ENCODE results near the gene GPER1.

The GPER1 gene

DNA sequence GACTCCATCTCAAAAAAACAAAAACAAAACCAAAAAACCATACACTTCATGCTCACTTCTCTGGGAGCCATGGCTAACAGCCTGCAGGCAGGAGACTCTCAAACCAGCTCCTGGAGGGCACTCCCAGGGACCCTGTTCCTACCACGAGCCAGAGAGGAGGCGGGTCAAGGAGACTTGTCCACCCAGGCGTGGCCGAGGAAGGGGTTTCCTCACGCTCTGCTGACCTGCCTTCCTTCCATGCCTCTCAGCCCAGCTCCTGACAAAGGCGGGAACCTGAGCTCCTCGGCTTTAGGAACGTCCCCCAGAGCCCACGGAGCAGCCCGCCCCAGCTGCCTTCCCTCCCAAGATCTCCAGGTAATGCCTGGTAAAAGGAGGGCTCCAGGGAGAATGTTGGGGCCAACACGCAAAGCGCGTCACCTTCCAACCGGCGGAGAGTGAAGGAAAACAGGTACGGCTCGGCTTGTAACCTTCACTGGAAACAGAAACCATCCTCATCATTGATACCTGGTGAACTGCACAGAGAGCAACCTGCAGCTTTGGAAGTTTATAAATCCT is 34.0 kb upstream of the GPER1 start:
- no peak for DNase-seq (ENCODE audit: low read depth in 2 of 3, low spot score in 1 of 3)

DNA sequence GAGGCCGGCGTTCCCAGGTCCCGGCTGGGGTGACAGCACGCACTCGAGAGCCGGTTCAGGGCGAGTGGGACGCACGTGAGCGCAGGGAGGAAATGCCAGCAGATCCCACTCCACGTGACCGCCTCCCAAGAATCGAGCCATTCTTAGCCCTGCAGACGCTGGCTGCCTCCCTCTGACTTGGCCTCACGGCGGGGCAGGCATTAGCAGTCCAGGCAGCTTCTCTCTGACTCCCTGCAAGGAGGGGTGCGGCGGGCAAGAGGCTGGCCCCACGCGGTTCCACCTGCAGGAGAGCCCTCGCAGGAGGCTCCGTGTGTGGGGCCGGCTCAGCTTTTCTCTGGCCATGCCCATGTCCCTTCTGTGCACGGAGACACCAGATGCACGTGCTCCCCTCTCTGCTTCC is 33.5 kb upstream of the GPER1 start:
- DNase-seq (ENCODE audit: low read depth in 2 of 3, low spot score in 1 of 3) = no peak

DNA sequence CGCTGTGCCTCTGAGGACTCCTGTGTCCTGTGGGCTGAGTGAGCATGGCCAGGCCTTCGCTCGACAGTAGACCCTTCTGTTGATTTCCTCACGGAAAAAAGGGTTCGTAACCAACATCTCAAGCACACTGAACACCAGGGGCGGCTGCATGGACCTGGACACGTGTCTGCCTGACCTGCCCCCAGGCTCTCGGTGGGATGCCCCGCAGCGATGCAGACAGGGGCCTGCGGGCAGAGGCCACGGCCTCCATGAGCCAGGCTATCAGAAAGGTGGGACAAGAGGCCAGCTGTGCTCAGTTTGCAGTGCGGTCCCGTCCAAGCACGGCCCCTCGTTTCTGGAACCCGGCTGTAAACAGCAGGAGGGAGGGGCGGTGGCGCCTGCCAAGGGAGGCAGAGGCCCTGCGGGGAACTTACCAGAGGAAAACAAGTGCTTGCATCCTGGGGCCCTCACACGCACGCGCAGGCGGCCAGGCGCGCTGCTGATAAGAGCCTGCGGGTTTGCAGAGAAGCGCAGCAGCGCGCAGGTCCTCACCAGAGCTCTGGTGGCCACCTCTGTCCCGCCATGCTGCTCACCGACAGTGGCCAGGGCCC is 33.0 kb upstream of the GPER1 start:
- DNase-seq (ENCODE audit: low read depth in 2 of 3, low spot score in 1 of 3) = peak in 2 of 3 donors; percentile 20

DNA sequence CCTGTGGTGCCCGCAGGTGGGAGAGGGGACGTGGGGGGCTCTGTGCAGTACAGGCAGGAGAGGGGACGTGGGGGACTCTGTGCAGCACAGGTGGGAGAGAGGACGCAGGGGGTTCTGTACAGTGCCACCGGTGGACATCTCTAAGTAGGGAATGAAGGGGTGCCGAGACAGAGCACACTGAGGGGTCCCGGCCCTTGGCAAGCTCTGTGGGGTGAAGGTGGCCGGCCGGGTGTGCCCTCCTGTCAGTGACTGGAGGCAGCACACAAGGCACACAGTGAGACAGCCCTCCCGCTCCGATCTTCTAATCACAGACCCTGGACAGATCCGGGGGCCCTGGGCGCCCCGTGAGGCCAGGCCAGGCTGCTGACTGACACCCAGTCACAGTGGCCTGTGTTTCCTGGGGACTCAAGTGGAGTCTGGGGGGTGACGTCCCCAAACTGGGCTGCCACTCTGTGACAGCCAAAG is 32.4 kb upstream of the GPER1 start:
- DNase-seq (ENCODE audit: low read depth in 2 of 3, low spot score in 1 of 3) = no peak

DNA sequence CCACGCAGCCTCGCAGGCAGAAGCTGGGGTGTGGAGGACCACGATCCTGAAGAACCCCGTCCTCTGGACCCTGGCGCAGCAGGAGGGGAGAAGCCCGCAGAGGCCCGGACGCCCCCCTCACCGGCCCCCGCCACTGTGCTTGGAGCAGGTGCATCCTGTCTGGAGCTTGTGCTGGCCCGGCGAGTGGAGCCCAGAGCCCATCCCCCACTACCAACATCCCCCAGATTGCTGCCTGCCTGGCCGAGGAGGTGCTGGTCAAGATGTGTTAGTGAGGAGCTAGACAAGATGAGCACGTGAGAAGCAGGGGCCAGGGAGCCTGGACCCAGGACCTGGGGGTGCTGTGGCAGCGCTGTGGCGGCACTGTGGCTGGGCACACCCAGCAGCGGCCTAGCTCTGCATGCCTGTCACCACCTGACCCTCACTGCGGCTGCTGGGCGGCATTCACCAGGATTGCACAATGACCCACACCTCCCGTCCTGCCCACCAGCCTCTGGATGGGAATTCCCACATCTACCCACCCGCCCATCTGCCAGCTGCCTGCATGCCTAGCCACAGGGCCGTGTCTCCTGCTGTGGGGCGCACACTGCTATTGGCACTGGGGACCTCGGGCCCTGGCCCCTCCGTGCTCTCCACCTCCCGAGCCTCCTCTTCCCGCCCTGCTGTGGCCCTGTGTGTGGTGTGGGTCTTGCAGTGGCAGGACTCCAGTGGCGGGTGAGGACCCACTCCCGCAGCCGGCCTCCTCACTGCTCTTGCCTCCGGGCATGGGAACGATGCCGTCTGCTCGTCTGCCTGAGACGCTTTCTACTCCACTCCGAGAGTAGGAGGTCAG is 31.7 kb upstream of the GPER1 start:
- DNase-seq (ENCODE audit: low read depth in 2 of 3, low spot score in 1 of 3) = no peak

DNA sequence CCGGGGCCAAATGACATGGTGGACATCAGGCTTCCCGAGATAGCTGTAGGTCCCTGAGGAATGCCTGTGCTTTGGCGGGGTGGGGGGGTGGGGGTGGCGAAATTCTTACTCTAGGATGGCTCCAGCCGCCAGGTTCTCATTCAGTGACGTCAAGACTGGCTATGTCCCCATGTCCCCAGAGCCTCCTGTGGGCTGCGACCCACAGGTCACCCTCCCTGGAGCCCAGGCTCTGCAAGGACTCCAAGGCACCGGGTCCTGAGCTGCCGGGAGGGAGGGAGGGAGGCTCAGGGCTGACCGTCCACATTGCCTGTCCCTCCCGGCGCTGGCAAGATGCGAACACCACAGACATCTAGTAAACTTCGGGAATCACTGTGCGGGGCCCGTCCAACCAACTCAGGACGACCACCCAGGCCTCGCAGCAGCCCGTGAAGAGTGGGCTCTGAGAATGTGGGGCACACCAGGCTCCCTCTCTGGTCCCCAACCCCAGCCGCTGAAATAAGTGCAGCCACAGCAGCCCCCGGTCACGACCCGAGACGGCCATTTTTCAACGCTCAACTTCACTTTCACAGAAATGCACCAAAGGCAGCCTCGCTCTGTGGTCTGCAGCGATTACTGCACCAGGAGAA is 31.0 kb upstream of the GPER1 start:
- DNase-seq (ENCODE audit: low read depth in 2 of 3, low spot score in 1 of 3) = no peak

DNA sequence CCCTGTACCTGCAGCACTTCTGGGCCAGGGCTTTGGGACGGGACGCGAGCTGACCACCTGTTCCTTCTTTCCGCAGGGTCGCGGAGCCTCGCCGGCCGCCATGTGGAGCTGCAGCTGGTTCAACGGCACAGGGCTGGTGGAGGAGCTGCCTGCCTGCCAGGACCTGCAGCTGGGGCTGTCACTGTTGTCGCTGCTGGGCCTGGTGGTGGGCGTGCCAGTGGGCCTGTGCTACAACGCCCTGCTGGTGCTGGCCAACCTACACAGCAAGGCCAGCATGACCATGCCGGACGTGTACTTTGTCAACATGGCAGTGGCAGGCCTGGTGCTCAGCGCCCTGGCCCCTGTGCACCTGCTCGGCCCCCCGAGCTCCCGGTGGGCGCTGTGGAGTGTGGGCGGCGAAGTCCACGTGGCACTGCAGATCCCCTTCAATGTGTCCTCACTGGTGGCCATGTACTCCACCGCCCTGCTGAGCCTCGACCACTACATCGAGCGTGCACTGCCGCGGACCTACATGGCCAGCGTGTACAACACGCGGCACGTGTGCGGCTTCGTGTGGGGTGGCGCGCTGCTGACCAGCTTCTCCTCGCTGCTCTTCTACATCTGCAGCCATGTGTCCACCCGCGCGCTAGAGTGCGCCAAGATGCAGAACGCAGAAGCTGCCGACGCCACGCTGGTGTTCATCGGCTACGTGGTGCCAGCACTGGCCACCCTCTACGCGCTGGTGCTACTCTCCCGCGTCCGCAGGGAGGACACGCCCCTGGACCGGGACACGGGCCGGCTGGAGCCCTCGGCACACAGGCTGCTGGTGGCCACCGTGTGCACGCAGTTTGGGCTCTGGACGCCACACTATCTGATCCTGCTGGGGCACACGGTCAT is 30.3 kb upstream of the GPER1 start:
- no peak for DNase-seq (ENCODE audit: low read depth in 2 of 3, low spot score in 1 of 3)

DNA sequence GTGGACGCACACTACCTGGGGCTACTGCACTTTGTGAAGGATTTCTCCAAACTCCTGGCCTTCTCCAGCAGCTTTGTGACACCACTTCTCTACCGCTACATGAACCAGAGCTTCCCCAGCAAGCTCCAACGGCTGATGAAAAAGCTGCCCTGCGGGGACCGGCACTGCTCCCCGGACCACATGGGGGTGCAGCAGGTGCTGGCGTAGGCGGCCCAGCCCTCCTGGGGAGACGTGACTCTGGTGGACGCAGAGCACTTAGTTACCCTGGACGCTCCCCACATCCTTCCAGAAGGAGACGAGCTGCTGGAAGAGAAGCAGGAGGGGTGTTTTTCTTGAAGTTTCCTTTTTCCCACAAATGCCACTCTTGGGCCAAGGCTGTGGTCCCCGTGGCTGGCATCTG is 29.6 kb upstream of the GPER1 start:
- no peak for DNase-seq (ENCODE audit: low read depth in 2 of 3, low spot score in 1 of 3)

DNA sequence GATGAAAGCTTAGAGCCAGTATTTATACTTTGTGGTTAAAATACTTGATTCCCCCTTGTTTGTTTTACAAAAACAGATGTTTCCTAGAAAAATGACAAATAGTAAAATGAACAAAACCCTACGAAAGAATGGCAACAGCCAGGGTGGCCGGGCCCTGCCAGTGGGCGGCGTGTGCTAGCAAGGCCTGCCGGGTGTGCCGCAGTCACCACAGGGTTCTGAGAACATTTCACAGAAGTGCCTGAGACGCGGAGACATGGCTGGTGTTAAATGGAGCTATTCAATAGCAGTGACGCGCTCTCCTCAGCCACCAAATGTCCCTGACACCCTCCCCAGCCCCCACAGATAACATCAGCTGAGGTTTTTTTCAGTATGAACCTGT is 29.1 kb upstream of the GPER1 start:
- no peak for DNase-seq (ENCODE audit: low read depth in 2 of 3, low spot score in 1 of 3)

DNA sequence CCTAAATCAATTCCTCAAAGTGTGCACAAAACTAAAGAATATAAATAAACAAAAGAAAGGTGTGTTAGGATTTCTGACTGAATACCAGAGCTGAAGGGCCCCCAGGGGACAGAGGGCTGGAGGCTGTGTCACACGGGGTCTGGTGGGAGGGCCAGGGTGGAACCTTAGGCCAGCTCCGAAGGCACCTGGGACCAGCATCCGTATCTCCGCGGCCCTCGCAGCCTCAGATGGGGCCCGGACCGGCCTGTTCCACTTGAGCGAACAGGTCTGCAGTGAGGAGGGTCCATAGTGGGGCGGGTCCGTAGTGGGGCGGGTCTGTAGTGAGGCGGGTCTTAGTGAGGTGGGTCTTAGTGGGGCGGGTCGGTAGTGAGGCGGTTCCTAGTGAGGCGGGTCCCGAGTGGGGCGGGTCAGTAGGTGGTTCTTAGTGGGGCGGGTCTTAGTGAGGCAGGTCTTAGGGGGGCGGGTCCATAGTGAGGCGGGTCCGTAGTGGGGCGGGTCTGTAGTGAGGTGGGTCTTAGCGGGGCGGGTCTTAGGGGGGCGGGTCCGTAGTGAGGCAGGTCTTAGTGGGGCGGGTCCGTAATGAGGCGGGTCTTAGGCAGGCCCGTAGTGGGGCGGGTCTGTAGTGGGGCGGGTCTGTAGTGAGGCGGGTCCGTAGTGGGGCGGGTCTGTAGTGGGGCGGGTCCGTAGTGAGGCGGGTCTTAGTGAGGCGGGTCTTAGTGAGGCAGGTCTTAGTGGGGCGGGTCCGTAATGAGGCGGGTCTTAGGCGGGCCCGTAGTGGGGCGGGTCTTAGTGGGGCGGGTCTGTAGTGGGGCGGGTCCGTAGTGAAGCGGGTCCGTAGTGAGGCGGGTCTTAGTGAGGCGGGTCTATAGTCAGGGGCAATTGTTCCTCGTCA is 28.5 kb upstream of the GPER1 start:
- DNase-seq (ENCODE audit: low read depth in 2 of 3, low spot score in 1 of 3) = peak in 1 of 3 donors; percentile 19

DNA sequence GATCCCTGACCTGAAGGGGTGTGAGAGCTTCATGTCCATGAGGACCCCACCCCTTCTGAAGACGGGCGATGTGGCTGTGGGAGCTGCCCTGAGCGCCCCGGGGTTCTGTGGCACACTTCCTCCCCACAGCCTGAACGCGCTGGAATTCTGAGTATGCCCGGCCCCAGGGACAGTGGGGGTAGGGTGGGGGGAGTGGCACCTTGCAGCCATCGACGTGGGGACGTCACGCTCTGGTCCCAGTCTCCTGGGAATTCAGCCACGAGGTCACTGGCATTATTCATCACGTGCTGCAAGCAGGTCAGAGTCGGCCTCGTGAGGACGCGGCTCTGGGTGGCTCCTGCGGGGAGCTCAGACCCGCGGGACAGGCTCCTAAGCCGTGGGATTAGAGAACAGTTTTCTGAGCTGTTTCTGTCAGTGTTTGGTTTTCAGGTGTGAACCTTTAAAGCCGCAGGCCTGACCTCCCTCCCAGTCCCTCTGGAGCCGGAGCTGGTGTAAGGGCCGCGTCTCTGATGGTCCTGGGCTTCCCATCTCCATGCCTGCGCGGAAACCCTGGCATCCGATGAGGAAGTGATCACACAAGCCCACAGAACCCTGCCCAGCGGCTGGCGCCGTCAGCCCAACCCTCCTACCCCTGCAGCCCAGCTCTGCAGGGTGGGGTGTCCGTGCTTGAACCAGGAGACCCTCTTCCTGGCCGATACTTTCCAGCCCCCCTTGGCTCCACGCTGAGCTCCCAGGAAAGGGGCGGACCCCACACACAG is 27.4 kb upstream of the GPER1 start:
- no peak for DNase-seq (ENCODE audit: low read depth in 2 of 3, low spot score in 1 of 3)

DNA sequence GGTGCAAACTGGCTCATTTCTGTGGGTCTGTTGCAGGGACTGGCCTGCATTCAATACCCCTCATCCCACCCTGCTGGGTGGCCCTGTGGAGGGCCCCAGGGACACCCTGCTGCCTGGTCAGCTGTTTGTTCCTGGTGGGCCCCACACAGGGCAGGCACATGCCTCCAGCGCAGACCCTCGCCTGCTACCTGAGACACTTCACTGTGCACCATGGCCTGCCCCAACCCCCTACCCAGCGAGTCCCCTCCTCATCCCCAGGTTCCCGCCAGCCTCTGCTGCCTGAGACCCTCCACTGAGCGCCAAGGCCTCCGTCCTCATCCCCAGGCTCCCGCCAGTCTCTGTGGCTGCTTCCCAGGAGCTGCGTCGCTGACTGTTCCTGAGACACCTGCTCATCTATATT is 26.7 kb upstream of the GPER1 start:
- DNase-seq (ENCODE audit: low read depth in 2 of 3, low spot score in 1 of 3) = no peak

DNA sequence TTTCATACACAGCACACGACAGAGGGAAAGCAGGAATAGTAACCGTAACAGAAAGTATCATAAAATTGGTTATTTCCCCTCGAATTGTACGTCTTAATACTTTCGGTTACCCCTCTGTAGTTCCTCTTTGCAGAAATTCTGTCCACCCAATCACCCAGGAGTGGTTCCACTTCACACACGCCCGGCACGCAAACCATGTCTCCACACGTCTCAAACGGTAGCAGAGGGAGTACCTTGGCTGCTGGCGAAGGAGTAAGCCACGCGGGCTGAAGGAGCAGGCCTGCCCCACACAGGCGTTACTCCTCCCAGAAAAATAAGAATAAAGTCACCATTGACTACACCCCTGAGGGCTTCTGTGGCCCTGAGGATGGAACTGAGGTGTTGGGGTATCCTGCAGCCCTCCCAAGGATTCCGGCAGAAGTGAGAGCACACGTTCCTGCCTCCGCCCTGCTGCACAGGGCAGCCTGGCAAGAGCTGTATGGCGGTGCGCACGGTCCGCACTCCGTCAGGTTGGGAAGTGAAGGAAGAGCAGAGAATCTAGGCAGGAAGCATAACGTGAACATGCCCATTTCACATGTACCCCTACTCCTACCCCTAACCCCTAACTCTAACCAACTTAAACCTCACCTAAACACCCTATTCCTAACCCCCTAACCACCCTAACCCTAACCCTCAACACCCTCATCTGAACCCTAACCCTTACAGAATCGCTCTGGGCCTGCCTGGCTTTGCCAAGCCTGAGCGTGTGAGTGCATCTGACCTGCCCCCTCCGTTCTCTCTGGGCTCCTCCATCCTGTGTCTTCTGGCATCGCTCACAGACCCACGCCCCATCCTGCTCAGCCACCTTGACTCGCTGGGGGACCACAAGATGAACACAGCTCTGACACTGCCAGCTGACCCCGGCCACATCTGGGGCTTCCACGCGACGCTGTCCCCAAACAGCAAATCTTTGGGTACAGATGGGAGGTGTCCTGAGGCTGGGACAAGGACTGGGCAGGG is 25.3 kb upstream of the GPER1 start:
- DNase-seq (ENCODE audit: low read depth in 2 of 3, low spot score in 1 of 3) = no peak

DNA sequence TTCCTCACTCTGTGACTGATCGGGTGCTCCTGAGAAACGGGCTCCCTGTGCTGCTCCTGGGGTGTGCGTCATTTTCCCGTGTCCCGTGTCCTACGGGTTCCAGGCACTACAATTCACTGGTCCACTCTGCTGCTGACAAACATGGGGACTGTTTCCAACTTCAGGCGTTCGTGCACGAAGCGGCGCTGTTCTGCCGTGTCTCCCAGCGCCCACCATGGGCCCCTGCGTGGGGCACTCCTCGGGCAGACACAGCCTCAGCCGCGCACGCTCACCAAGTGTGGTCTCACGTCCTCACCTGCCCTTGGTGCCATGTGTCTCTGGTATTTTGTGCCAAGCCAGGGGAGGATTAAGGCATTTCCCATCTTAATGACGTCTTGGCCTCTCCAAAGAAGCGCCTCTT is 24.6 kb upstream of the GPER1 start:
- DNase-seq (ENCODE audit: low read depth in 2 of 3, low spot score in 1 of 3) = no peak

DNA sequence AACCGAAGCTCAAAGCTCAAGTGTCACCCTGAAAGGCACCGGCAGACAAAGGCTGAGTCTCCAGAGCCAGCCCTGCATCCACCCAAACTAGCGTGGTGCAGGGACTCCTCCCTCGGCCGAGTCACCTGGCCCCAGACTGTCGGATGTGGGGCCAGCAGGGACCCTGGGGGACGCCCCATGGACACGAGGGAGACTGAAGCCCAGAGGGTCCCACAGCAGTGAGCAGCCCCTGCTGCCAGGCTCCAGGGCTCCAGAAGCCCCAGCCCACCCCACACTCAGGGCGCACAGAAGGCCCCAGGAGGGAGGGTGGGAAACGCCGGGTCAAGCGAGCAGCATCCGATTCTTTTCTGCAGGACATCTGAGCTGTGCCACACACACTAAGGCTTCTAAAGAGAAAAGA is 23.3 kb upstream of the GPER1 start:
- no peak for DNase-seq (ENCODE audit: low read depth in 2 of 3, low spot score in 1 of 3)

DNA sequence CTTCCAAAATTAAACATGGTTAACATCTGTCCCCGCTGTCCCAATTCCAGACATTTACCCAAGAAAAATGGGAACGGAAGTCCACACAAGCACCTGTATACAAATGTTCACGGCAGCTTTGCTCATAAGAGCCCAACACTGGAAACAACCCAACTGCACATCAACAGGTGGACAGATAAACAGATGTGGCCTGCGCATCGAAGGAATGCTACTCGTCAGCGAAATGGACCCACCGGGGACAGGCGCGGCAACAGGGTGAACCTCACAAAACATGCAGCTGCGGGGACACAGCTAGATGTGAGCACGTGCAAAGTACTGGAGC is 22.7 kb upstream of the GPER1 start:
- no peak for DNase-seq (ENCODE audit: low read depth in 2 of 3, low spot score in 1 of 3)

DNA sequence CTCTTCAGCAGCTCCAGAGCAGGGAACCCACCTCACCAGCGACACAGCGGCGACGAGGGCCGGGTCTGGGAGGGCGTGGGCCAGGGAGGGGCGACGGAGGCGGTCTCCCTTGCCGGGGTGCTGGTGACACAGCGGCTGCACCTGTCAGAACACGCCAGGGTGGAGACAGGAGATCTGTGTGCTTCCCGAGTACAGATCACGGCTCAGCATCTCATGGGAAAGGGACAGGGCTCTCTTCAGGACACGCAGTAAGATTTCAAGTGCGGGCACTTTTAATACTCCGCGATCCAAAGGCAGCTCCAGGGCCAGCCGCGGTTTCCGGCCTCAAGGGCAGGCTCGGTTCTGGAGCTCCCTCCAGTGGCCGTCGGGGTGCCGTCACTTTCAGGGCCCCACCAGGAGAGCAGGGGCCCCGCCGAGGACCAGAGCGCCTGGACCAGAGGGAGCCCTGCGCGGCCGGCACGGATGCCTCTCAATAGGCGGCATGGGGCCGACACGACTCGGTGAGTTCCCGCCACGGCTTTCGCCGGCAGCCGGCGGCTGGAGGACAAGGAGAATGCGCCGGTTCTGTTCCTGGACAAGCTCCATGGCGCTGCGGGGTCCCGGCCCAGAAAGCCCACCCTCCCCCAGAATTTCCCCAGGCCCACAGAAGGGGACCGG is 22.2 kb upstream of the GPER1 start:
- DNase-seq (ENCODE audit: low read depth in 2 of 3, low spot score in 1 of 3) = peak; percentile 70 to 82 (median 78)

DNA sequence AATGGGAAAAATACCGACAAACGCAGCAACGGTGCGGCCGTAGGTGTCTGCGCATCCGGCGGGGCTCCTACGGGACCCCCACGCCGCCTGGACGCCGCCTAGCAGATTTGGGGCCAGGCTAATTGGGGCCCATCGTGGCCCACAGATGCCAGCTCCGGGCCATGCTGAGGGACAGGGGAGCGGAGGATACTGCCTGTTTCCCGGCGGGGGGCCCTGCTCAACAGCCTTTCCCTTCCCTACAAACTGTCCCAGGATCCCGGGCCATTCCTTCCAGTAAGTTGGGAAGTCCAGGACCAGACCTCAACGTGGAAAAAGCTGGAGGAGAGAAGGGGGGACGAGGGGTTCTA is 21.7 kb upstream of the GPER1 start:
- DNase-seq (ENCODE audit: low read depth in 2 of 3, low spot score in 1 of 3) = no peak
